Measurements from ENCODE around the gene PKIG.

The PKIG gene

DNA sequence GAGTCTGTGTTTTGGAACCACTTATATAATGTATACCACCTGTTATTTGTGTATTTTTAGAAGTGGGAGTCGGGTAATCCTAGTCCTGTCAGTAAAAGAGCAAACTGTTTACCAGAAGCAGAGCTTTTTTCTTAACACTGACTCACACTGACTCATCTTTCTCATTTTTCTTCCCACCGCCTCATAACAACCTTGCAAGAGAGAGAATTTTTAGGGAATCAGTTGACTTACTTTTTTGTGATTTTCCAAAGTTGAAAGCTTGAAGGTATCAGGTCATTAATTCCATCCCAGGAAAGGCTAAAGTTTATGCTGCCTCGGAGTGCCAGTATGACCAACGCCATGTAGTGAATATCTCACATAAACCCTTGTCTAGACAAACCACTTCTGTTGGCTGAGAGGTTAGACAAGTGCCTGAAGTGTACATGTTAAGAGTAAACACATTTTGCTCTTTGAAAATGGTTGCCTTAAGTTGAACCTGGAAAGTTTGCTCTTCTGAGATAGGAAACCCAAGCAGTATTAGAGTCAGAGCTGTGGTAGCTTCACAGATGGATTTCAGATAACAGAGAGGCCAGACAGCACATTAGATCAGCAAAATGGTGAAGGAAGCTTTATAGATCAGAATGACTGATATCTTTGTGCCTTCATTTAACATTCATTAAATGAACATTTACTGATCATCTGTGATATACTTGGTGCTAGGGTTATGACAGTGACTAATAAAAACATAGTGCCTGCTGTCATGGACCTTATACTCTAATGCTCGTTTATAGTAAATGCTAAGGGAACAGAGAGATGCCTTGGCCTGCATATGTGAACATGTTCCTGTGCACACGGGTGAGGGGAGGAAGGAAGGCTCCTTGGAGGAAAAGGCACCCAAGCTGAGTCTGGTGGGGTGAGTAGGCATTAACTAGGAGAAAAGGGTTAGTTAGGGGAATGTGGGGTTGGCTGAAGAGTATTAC, 29.1 kb upstream of the PKIG start:
- TF ChIP-seq POLR2AphosphoS5 (IDR thresholded peaks at IDR 0.05; ENCODE audit: low read depth, low read length) (no peak), SIN3A (IDR thresholded peaks at IDR 0.05; ENCODE audit: borderline replicate concordance, insufficient read depth, low read length) (peak; percentile 31; the same call in 1 of the 2 replicates)

DNA sequence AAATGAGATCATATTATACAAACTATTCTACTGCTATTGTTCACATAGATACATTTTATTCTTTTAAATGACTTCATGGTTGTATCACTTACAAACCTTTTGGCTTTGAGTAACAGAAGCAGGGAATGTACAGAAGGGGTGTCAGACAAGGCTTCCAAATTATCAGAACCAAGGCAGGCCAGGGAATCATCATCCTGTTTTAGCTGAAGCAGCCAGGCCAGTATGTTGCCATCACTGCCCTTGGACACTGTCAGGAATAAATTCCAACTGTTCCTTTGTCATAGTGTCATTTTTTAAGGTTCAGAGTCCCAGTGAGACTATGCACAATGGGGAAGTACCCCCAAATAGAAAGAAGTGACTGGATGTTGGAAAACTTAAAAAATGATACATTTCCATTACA, 23.1 kb upstream of the PKIG start:
- TF ChIP-seq SIN3A (IDR thresholded peaks at IDR 0.05; ENCODE audit: borderline replicate concordance, insufficient read depth, low read length) = no peak
- TF ChIP-seq FOXP2 (optimal IDR thresholded peaks at IDR 0.05; ENCODE audit: borderline replicate concordance, extremely low read depth, extremely low read length, insufficient read depth) = no peak
- TF ChIP-seq REST (IDR thresholded peaks at IDR 0.05; ENCODE audit: insufficient read depth in 1 of 2, low read depth in 2 of 2, low read length in 2 of 2) = no peak
- TF ChIP-seq TAF1 (IDR thresholded peaks at IDR 0.05; ENCODE audit: borderline replicate concordance, insufficient read depth, low read length) = no peak
- TF ChIP-seq POLR2AphosphoS5 (IDR thresholded peaks at IDR 0.05; ENCODE audit: low read depth, low read length) = no peak

DNA sequence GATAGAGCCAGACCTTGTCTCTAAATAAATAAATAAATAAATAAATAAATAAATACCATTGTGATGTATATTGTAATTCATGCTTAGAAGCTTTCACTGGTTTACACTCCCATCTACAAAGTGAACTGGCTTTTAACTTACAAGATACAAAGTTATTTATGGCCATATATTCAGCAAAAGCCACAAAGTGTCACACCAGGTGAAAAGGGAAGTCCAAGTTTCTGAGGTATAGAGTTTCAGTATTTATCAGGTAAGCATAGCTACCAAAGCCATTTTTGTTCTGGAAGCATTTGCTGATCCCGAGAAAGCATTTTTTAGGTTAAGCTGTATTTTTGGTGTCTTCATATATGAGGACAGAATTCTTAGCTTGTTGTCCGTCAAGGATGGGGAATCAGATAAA, 22.1 kb upstream of the PKIG start:
- TF ChIP-seq REST (IDR thresholded peaks at IDR 0.05; ENCODE audit: insufficient read depth in 1 of 2, low read depth in 2 of 2, low read length in 2 of 2) = no peak
- TF ChIP-seq FOXP2 (optimal IDR thresholded peaks at IDR 0.05; ENCODE audit: borderline replicate concordance, extremely low read depth, extremely low read length, insufficient read depth) = no peak
- TF ChIP-seq TAF1 (IDR thresholded peaks at IDR 0.05; ENCODE audit: borderline replicate concordance, insufficient read depth, low read length) = no peak
- TF ChIP-seq SIN3A (IDR thresholded peaks at IDR 0.05; ENCODE audit: borderline replicate concordance, insufficient read depth, low read length) = no peak
- TF ChIP-seq POLR2AphosphoS5 (IDR thresholded peaks at IDR 0.05; ENCODE audit: low read depth, low read length) = no peak

DNA sequence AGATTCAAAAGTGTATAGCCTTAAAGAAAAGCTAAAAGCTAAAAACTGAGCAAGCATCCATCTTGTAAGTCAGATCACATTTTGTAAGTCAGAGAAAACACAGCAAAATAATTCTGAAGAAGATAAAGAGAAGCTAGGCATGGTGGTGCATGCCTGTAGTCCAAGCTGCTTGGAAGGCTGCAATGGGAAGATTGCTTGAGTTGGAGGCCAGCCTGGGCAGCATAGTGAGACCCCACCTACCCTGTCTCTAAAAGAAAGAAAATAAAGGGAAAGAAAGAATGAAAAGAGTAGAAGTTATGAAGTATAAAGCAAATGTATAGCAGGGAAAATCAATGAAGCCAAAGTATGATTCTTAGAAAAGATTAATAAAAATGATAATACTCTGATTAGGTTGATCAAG, 20.5 kb upstream of the PKIG start:
- no peak for TF ChIP-seq REST (IDR thresholded peaks at IDR 0.05; ENCODE audit: insufficient read depth in 1 of 2, low read depth in 2 of 2, low read length in 2 of 2)
- no peak for TF ChIP-seq FOXP2 (optimal IDR thresholded peaks at IDR 0.05; ENCODE audit: borderline replicate concordance, extremely low read depth, extremely low read length, insufficient read depth)
- TF ChIP-seq POLR2AphosphoS5 (IDR thresholded peaks at IDR 0.05; ENCODE audit: low read depth, low read length) = no peak
- no peak for TF ChIP-seq SIN3A (IDR thresholded peaks at IDR 0.05; ENCODE audit: borderline replicate concordance, insufficient read depth, low read length)
- TF ChIP-seq TAF1 (IDR thresholded peaks at IDR 0.05; ENCODE audit: borderline replicate concordance, insufficient read depth, low read length) = no peak

DNA sequence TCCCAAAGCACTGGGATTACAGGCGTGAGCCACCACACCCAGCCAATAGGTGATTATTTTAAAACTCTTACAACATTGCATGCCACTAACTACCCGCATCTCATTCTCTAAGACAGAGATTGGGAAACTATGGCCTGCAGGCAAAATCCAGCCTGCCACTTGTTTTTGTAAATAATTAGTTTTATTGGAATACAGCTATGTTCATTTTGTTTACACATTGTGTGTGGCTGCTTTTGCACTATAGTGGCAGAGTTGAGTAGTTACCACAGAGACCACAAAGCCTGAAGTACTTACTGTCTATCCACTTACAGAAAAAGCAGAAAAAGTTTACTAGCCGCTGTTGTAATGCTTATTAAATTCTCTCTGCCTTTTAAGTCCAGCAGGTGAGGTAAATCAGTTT, 16.4 kb upstream of the PKIG start:
- no peak for TF ChIP-seq REST (IDR thresholded peaks at IDR 0.05; ENCODE audit: insufficient read depth in 1 of 2, low read depth in 2 of 2, low read length in 2 of 2)
- TF ChIP-seq POLR2AphosphoS5 (IDR thresholded peaks at IDR 0.05; ENCODE audit: low read depth, low read length) = no peak
- TF ChIP-seq SIN3A (IDR thresholded peaks at IDR 0.05; ENCODE audit: borderline replicate concordance, insufficient read depth, low read length) = no peak
- TF ChIP-seq FOXP2 (optimal IDR thresholded peaks at IDR 0.05; ENCODE audit: borderline replicate concordance, extremely low read depth, extremely low read length, insufficient read depth) = no peak
- no peak for TF ChIP-seq TAF1 (IDR thresholded peaks at IDR 0.05; ENCODE audit: borderline replicate concordance, insufficient read depth, low read length)
